K562 (cell line): Measurements from ENCODE around the gene TXLNA. TPM values are rescaled to one million over a fixed set of nuclear protein-coding genes. Genes with fewer than 3 reads are reported as not detected.

Experiments used
- CEBPG ChIP-seq, 3 experiments: fragments of 200-800 bp in 1 of 3; sonication (Bioruptor generic) in 1 of 3; sonication (generic) in 1 of 3; formaldehyde crosslinking in 1 of 3; IDR thresholded peaks in 2 of 3; conservative IDR thresholded peaks in 1 of 3; 2 replicates each; pipeline versions ENCODE4 v1.6.1 to v1.8.0; 2016 to 2022; ENCODE audit warnings: missing compliant biosample characterization in 2 of 3, missing genetic modification characterization in 2 of 3, mild to moderate bottlenecking in 1 of 3, missing genetic modification reagents in 1 of 3
- CLOCK ChIP-seq: fragments of 250-450 bp; sonication (Bioruptor Pico); IDR thresholded peaks from 2 replicates; pipeline ENCODE4 v1.4.0; 2020; ENCODE audit warnings: mild to moderate bottlenecking, moderate library complexity, borderline replicate concordance
- DMBX1 ChIP-seq: fragments of 250-450 bp; sonication (Bioruptor Pico); IDR thresholded peaks from 2 replicates; pipeline ENCODE4 v1.8.0; 2022; ENCODE audit warnings: inconsistent platforms, mild to moderate bottlenecking, moderate library complexity, borderline replicate concordance
- ETS2 ChIP-seq: IDR thresholded peaks from 2 replicates; pipeline ENCODE4 v1.6.1; 2016; ENCODE audit warnings: borderline replicate concordance, missing genetic modification characterization, mild to moderate bottlenecking, moderate library complexity, missing compliant biosample characterization; ENCODE audit not compliant: poor library complexity, severe bottlenecking
- EZH2 ChIP-seq: IDR thresholded peaks from 2 replicates; pipeline ENCODE4 v1.6.1; 2012; ENCODE audit warnings: low read depth, mild to moderate bottlenecking, inconsistent platforms, low read length, borderline replicate concordance
- HDAC3 ChIP-seq: fragments of 450-650 bp; IDR thresholded peaks from 2 replicates; pipeline ENCODE4 v1.6.1; 2018; ENCODE audit warnings: borderline replicate concordance, mild to moderate bottlenecking, moderate library complexity; ENCODE audit not compliant: partially characterized antibody
- KDM1A ChIP-seq, 2 experiments: fragments of 450-650 bp; IDR thresholded peaks; 2 replicates each; pipeline ENCODE4 v1.6.1; 2016; ENCODE audit warnings: mild to moderate bottlenecking in 2 of 2
- MYNN ChIP-seq, 2 experiments: sonication (generic); formaldehyde crosslinking in 1 of 2; IDR thresholded peaks; 2 replicates each; pipeline versions ENCODE4 v1.5.0 to v1.6.1; 2016 to 2020; ENCODE audit warnings: antibody characterized with exemption in 1 of 2, missing genetic modification reagents in 1 of 2
- POLR2AphosphoS2 ChIP-seq: IDR thresholded peaks from 2 replicates; pipeline ENCODE4 v1.6.1; 2012; ENCODE audit warnings: low read length, improper control_type of control experiment
- PRDM10 ChIP-seq: fragments of 450-650 bp; IDR thresholded peaks from 2 replicates; pipeline ENCODE4 v1.6.1; 2018; ENCODE audit not compliant: partially characterized antibody
- SMARCA5 ChIP-seq: fragments of 450-650 bp; IDR thresholded peaks from 2 replicates; pipeline ENCODE4 v1.6.1; 2016
- ZNF609 ChIP-seq: sonication (generic); formaldehyde crosslinking; IDR thresholded peaks from 2 replicates; pipeline ENCODE4 v1.8.1; 2023; ENCODE audit warnings: missing genetic modification reagents, mild to moderate bottlenecking, borderline replicate concordance
- polyA plus RNA-seq, 8 experiments: library from polyadenylated mRNA; depleted of rRNA in 4 of 8; stranded (reverse) in 5 of 8; unstranded in 3 of 8; fragments of >200 nt; fragmentation: Nextera tagmentation in 2 of 8; fragmentation: Illumina TruSeq in 1 of 8; extraction: Ambion mirVana in 2 of 8; extraction: Trizol in 1 of 8; gene quantifications; 2 replicates each; pipeline versions ENCODE4 v1.2.1 to v1.2.3, GENCODE V29; 2011 to 2014; ENCODE audit warnings: inconsistent platforms in 1 of 8, missing spikeins in 1 of 8
- total RNA-seq, 7 experiments: library from RNA; depleted of rRNA in 6 of 7; stranded (reverse); fragments of >200 nt in 6 of 7; fragmentation: Illumina TruSeq in 2 of 7; extraction: Trizol in 2 of 7; gene quantifications; 2 replicates each; pipeline versions ENCODE4 v1.2.1 to v1.2.3, GENCODE V29; 2011 to 2021; ENCODE audit warnings: low replicate concordance in 1 of 7

Gene TXLNA
- total and polyA plus RNA-seq, 9 of the 15 experiments (the other 6 are each of a cell fraction or from before 2014, with no cell fraction given): 9.2 to 54.5 (median 39.3) TPM

GRCh38 chr1:32205401-32206370, 26.2 kb downstream of the TXLNA start, which contains the start of gene IQCC (continued):
- no peak for TF ChIP-seq CLOCK (CRISPR knock-in tag)
- 0 out of 2 replicates have a peak, but pooled peaks have one; percentile 35 for TF ChIP-seq DMBX1 (CRISPR knock-in tag)
- no peak for TF ChIP-seq ZNF609
- no peak for TF ChIP-seq EZH2
- no peak for TF ChIP-seq KDM1A (IDR thresholded peaks at IDR 0.05)
- TF ChIP-seq SMARCA5: no peak
- peak; percentile 71 for TF ChIP-seq MYNN (IDR thresholded peaks at IDR 0.05)
- TF ChIP-seq MYNN (CRISPR knock-in tag; IDR thresholded peaks at IDR 0.05): no peak
- TF ChIP-seq CEBPG (CRISPR knock-in tag; IDR thresholded peaks at IDR 0.05): 0 out of 2 replicates have a peak, but pooled peaks have one; percentile 44
- no peak for TF ChIP-seq CEBPG (tag; conservative IDR thresholded peaks at IDR 0.05 in 1 of 2, IDR thresholded peaks at IDR 0.05 in 1 of 2)
- no peak for TF ChIP-seq HDAC3
- TF ChIP-seq POLR2AphosphoS2: peak; percentile 92; the same call in 1 of the 2 replicates
- no peak for TF ChIP-seq PRDM10
- no peak for TF ChIP-seq ETS2 (tag)
